Placental pericyte (primary cell): ENCODE data around the gene CLDN22. TPM values are rescaled to one million over a fixed set of nuclear protein-coding genes. Genes with fewer than 3 reads are reported as not detected.

Experiments used
- total RNA-seq: library from RNA; depleted of rRNA; stranded (reverse); fragments of >200 nt; gene quantifications from 2 replicates; pipeline ENCODE4 v1.2.3, GENCODE V29; 2012

CLDN22 gene
- not detected in 2 replicates for total RNA-seq

DNA sequence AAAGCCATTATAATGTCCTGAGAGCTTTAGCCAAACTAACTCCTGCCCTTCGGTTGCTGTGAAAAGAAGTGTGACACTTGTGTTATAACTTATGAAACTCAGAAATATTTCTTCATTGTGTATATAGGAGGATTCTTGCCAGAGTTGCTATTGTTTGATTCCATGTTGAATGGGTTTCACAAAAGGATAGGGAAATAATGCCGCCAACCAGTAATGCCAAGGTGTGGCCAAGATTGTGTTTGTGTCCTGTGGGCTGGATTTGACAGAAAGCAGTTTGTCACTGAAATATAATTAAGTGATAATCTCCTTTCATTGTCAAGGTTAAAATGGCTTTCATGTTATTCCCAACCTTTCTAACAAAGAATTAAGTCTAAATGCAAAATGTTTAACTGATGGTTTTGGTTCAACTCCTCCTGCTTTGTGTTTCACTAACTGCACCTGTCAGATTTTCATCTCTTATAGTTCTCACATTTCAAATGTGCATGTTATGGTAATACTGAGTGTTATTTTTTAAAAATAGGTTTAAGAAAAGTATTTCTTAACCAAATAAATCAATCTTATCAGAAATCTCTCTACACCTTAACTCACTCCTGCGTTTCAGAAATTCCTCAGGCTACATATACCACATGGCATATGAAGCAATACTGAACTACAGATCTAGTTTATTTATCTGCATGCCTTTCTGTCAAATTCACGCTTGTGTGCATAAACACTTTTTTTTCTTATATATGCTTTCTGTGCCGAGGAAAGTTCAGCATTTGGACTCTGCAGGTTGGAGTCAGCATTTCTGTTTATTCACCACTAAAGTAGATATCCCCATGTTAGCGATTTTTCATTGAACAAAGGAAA, at the start of gene CLDN22:
Gene CLDN22, minus strand, starts transcription at position 66 of the 849 bp plus-strand sequence. Its CDS starts 58 bp downstream, at position 8.

DNA sequence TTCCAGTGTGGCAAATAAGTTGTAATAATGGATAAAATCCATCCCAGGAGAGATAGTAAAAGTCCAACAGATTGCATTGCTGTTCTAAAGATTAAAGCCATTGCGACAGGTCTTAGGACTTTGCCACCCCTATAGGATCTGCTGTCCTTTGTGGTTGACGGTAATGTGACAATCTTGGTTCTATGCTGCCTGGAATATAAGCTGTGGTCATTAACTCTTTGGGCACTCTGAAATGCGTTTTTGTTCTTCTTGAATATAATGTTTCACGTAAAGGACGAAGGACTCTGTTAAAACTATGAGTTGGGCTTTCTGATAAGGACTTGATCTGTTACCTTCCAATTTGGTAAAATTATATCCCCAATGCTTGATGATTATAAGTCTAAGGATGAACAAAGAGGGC, 2.2 kb upstream of the CLDN22 start, which contains the start of gene CLDN24:
Gene CLDN24, minus strand, starts transcription at position 101 of the 400 bp plus-strand sequence. Its CDS starts 0 bp downstream, at position 101.

Other genes starting within 250 kb of the CLDN22 start
- 33.1 and 45.1 TPM in 2 replicates for gene WWC2, start 221.0 kb downstream of the CLDN22 start, total RNA-seq
- gene CLDN24, start 2.1 kb upstream of the CLDN22 start, total RNA-seq, result not detected in 2 replicates
- 10.9 and 27.5 TPM in 2 replicates for gene CDKN2AIP, start 124.4 kb upstream of the CLDN22 start, total RNA-seq
- gene ING2, start 184.8 kb upstream of the CLDN22 start, total RNA-seq, result 6.6 and 7.7 TPM in 2 replicates